SK-N-MC (cell line): ENCODE measurements around the gene VPS8.

ENCODE experiments used
- DNase-seq: peaks from one replicate; pipeline ENCODE4 v3.0.0-alpha.2; 2011; ENCODE audit warnings: low read depth, low spot score
- H3K27ac ChIP-seq: fragments of 200-600 bp; sonication (generic); 2 replicates; pipeline ENCODE4 v1.5.1; 2016; ENCODE audit warnings: mixed run types
- H3K36me3 ChIP-seq: fragments of 200-600 bp; sonication (generic); 2 replicates; pipeline ENCODE4 v1.6.1; 2017; ENCODE audit warnings: antibody characterized with exemption, low read length, mixed read lengths; ENCODE audit not compliant: insufficient read depth
- H3K4me3 ChIP-seq: fragments of 200-600 bp; sonication (generic); 2 replicates; pipeline ENCODE4 v1.5.1; 2016
- H3K9ac ChIP-seq: fragments of 200-600 bp; sonication (generic); 2 replicates; pipeline ENCODE4 v1.8.0; 2017; ENCODE audit warnings: mixed run types, mixed read lengths; ENCODE audit not compliant: insufficient read length
- H3K9me3 ChIP-seq: fragments of 200-600 bp; sonication (generic); 2 replicates; pipeline ENCODE4 v1.6.1; 2017; ENCODE audit warnings: low read depth, mild to moderate bottlenecking, antibody characterized with exemption, low read length, moderate library complexity, mixed read lengths
- EZH2 ChIP-seq: fragments of 200-600 bp; sonication (generic); IDR thresholded peaks from one replicate; pipeline ENCODE4 v1.6.1; 2017; ENCODE audit warnings: antibody characterized with exemption
- FOXP2 ChIP-seq: optimal IDR thresholded peaks from 2 replicates; pipeline ENCODE3; 2011; ENCODE audit warnings: mild to moderate bottlenecking, moderate library complexity; ENCODE audit not compliant: insufficient read depth; ENCODE audit errors: extremely low read length, control extremely low read depth
- POLR2AphosphoS5 ChIP-seq: IDR thresholded peaks from 2 replicates; pipeline ENCODE4 v1.6.1; 2012; ENCODE audit warnings: mild to moderate bottlenecking, low read depth, low read length, borderline replicate concordance

Gene VPS8

GRCh38 chr3:185084402-185084801, 272.4 kb downstream of the VPS8 start:
- no peaks in the 10 kb centered on the region for H3K9me3 ChIP-seq
- H3K4me3 ChIP-seq: no peak overlapping the region
- H3K36me3 ChIP-seq: no peaks in the 10 kb centered on the region; the same call in 1 of the 2 replicates
- H3K9ac ChIP-seq: no peak overlapping the region
- H3K27ac ChIP-seq: no peak overlapping the region
- no peak for DNase-seq
- TF ChIP-seq POLR2AphosphoS5: no peak
- TF ChIP-seq EZH2: no peak
- no peak for TF ChIP-seq FOXP2

GRCh38 chr3:185084901-185085300, 272.9 kb downstream of the VPS8 start:
- Histone ChIP-seq H3K9ac (no peak overlapping the region), H3K9me3 (no peaks in the 10 kb centered on the region), H3K4me3 (no peak overlapping the region), H3K27ac (no peak overlapping the region), H3K36me3 (no peaks in the 10 kb centered on the region; the same call in 1 of the 2 replicates)
- TF ChIP-seq FOXP2 (no peak), EZH2 (no peak), POLR2AphosphoS5 (no peak)
- no peak for DNase-seq

DNA sequence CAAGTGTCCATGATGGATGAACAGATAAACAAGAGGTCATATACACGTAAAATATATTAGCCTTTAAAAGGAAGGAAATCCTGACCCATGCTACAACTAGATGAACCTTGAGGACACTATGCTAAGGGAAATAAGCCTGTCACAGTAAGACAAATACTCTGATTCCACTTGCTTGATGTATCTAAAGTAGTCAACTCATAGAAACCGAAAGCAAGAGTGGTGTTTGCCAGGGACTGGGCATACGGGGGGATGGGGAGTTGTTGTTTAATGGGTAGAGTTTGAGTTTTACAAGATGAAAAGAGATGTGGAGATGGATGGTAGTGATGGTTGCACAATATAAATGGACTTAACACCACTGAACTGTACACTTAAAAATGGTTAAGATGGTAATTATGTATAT, 275.5 kb downstream of the VPS8 start:
- H3K27ac ChIP-seq: no peak overlapping the region
- no peak overlapping the region for H3K9ac ChIP-seq
- no peaks in the 10 kb centered on the region for H3K9me3 ChIP-seq
- H3K4me3 ChIP-seq: no peak overlapping the region
- H3K36me3 ChIP-seq: no peaks in the 10 kb centered on the region; the same call in 1 of the 2 replicates
- DNase-seq: no peak
- TF ChIP-seq FOXP2: no peak
- TF ChIP-seq POLR2AphosphoS5: no peak
- no peak for TF ChIP-seq EZH2

GRCh38 chr3:185089343-185089742, 277.4 kb downstream of the VPS8 start:
- H3K36me3 ChIP-seq: no peaks in the 10 kb centered on the region
- H3K9me3 ChIP-seq: no peaks in the 10 kb centered on the region
- no peak for DNase-seq
- H3K9ac ChIP-seq: no peak overlapping the region
- no peak overlapping the region for H3K27ac ChIP-seq
- no peak overlapping the region for H3K4me3 ChIP-seq
- no peak for TF ChIP-seq EZH2
- no peak for TF ChIP-seq POLR2AphosphoS5
- no peak for TF ChIP-seq FOXP2

DNA sequence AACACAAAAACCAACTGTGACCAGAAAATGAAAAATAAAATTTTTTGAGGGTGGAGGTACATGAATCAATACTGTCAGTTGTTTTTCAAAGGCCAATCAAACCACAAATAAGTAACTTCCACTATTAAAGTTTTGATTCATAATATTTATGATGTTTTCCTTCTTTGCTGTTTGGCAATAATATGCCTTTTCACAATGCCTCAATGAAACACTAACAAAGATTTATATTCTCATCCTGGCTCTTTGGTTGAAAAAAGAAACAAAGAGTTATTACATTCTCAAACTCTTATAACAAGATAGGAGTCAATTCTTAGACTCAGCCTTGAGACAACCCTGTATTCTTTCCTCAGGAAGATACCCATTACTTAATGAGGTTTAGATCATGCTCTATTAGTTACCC, 277.8 kb downstream of the VPS8 start:
- TF ChIP-seq EZH2: no peak
- TF ChIP-seq FOXP2: no peak
- TF ChIP-seq POLR2AphosphoS5: no peak
- DNase-seq: no peak
- Histone ChIP-seq H3K9me3 (no peaks in the 10 kb centered on the region), H3K36me3 (no peaks in the 10 kb centered on the region), H3K9ac (no peak overlapping the region), H3K4me3 (no peak overlapping the region), H3K27ac (no peak overlapping the region)

- Histone ChIP-seq H3K9ac (no peak overlapping the region), H3K27ac (no peak overlapping the region), H3K4me3 (no peak overlapping the region), H3K9me3 (no peaks in the 10 kb centered on the region), H3K36me3 (no peaks in the 10 kb centered on the region)
- DNase-seq: no peak
- TF ChIP-seq EZH2 (no peak), FOXP2 (no peak), POLR2AphosphoS5 (no peak)
Observed at GRCh38 chr3:185090811-185091210, 278.8 kb downstream of the VPS8 start.

DNA sequence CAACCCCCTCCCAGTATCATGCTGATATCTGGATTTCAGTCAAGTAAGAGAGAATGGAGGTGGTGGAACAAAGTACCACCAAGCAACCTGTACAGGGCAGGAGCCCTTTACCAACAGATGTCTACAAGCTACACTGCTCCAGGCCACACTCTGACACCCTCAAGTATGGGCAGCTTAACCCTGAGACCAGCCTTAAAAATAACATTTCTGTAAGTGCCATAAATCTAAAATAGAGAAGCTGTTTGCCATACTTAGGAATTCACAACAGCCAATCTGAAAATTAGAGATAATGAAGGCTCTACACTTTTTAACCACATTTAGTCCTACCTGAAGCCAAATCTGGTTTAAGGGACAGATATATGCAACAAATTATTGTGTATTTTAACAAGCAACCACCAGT, 281.1 kb downstream of the VPS8 start:
- no peak overlapping the region for H3K9ac ChIP-seq
- no peak overlapping the region for H3K27ac ChIP-seq
- TF ChIP-seq FOXP2: no peak
- no peak for TF ChIP-seq POLR2AphosphoS5
- no peak for TF ChIP-seq EZH2
- DNase-seq: no peak
- no peaks in the 10 kb centered on the region for H3K36me3 ChIP-seq
- no peaks in the 10 kb centered on the region for H3K9me3 ChIP-seq
- H3K4me3 ChIP-seq: no peak overlapping the region

- Histone ChIP-seq H3K9me3 (no peaks in the 10 kb centered on the region), H3K4me3 (no peak overlapping the region), H3K36me3 (no peaks in the 10 kb centered on the region), H3K9ac (no peak overlapping the region), H3K27ac (no peak overlapping the region)
- DNase-seq: no peak
- no peak for TF ChIP-seq EZH2
Observed at GRCh38 chr3:185094697-185095096, 282.7 kb downstream of the VPS8 start.
